Prostate gland (tissue), 2 donors: ENCODE measurements around the gene RPL3. TPM values are rescaled to one million over a fixed set of nuclear protein-coding genes. Genes with fewer than 3 reads are reported as not detected.

Experiments used
- DNase-seq: peaks from one replicate; pipeline ENCODE4 v3.0.0-alpha.2; 2019; ENCODE audit warnings: low spot score
- H3K27ac ChIP-seq, 2 donors: fragments of 200-600 bp; sonication (generic); 2 replicates each; pipeline ENCODE4 v1.5.1; 2017 to 2019
- H3K27me3 ChIP-seq: fragments of 200-600 bp; sonication (generic); replicated peaks from 2 replicates; pipeline ENCODE4 v1.5.1; 2019; ENCODE audit not compliant: insufficient read depth
- H3K36me3 ChIP-seq, 2 donors: fragments of 200-600 bp; sonication (generic); 1 replicate in 1 of 2; 2 replicates in 1 of 2; pipeline versions ENCODE4 v1.5.1 to v1.8.1; 2017 to 2019
- H3K4me1 ChIP-seq: fragments of 200-600 bp; sonication (generic); replicated peaks from 2 replicates; pipeline ENCODE4 v1.5.1; 2019
- H3K4me3 ChIP-seq, 2 donors: fragments of 200-600 bp; sonication (generic); 2 replicates each; pipeline ENCODE4 v1.5.1; 2017 to 2019
- H3K9me3 ChIP-seq: fragments of 200-600 bp; sonication (generic); 2 replicates; pipeline ENCODE4 v1.5.1; 2017
- CTCF ChIP-seq, 4 experiments: fragments of 200-600 bp in 2 of 4; fragments of 450-650 bp in 2 of 4; sonication (generic) in 2 of 4; IDR thresholded peaks; 1 replicate in 3 of 4; 2 replicates in 1 of 4; pipeline ENCODE4 v1.5.1; 2016 to 2019; ENCODE audit warnings: antibody characterized with exemption in 4 of 4, mild to moderate bottlenecking in 2 of 4, moderate library complexity in 2 of 4
- POLR2A ChIP-seq: fragments of 450-650 bp; IDR thresholded peaks from one replicate; pipeline ENCODE4 v1.6.1; 2016; ENCODE audit warnings: antibody characterized with exemption, mild to moderate bottlenecking
- POLR2AphosphoS5 ChIP-seq: sonication (generic); formaldehyde crosslinking; IDR thresholded peaks from one replicate; pipeline ENCODE4 v1.6.1; 2017; ENCODE audit warnings: antibody characterized with exemption
- WGBS: methylation state at CpG from one replicate; pipeline ENCODE4 v1.1.5; 2018; 5-methylcytosine and 5-hydroxymethylcytosine counted together
- intact Hi-C: fragments of 100-400 bp; cut with DNase I; formaldehyde crosslinking; loops from one replicate; pipeline ENCODE4 v1.14.2; 2022
- total RNA-seq, 2 donors: library from RNA; depleted of rRNA; stranded (reverse); fragments of >200 nt; gene quantifications; one replicate each; pipeline ENCODE4 v1.1.0, GENCODE V29; 2016

RPL3 gene
- total RNA-seq, 2 donors from 2014 or later: 2,375 to 2,654 TPM

GRCh38 chr22:39315389-39315788 is 4.0 kb downstream of the RPL3 start:
- H3K27ac ChIP-seq: peak overlapping the region in 1 of 2 donors; percentile 96
- H3K9me3 ChIP-seq: no peaks in the 10 kb centered on the region
- TF ChIP-seq POLR2AphosphoS5 (no peak), CTCF (IDR thresholded peaks at IDR 0.05) (no peak), POLR2A (no peak)
- H3K36me3 ChIP-seq: peaks cover 34 to 43% of the 10 kb centered on the region in 2 donors
- no peak overlapping the region for H3K4me3 ChIP-seq
- no peaks in the 10 kb centered on the region for H3K27me3 ChIP-seq
- H3K4me1 ChIP-seq: peaks cover 26% of the 10 kb centered on the region
- no peak for DNase-seq
- intact Hi-C loops: loop anchor here (5.0 to 10.0 kb wide), 4 partner anchors 163 to 561 kb away; partner anchors contain the start of genes APOBEC3C, CBX6, CBX7 and SUN2
- WGBS: 77% methylated on average over 13 of the region's 13 CpGs

- H3K27me3 ChIP-seq: no peaks in the 10 kb centered on the region
These were observed 5.0 kb downstream of the RPL3 start for GRCh38 chr22:39314251-39314971.

GRCh38 chr22:39313258-39314001 is 6.0 kb downstream of the RPL3 start:
- H3K4me1 ChIP-seq: peaks cover 26% of the 10 kb centered on the region
- no peaks in the 10 kb centered on the region for H3K27me3 ChIP-seq
- H3K36me3 ChIP-seq: peaks cover 34 to 43% of the 10 kb centered on the region in 2 donors
- no peaks in the 10 kb centered on the region for H3K9me3 ChIP-seq
- WGBS: 76% methylated on average over 20 of the region's 20 CpGs
- no peak overlapping the region for H3K4me3 ChIP-seq
- intact Hi-C loops: loop anchor here (10.0 kb wide), 2 partner anchors 299 to 559 kb away; partner anchors contain the start of genes APOBEC3C and SUN2
- H3K27ac ChIP-seq: peak overlapping the region in 1 of 2 donors; percentile 14
- TF ChIP-seq POLR2A (no peak), POLR2AphosphoS5 (no peak), CTCF (IDR thresholded peaks at IDR 0.05) (no peak)
- DNase-seq: no peak

More at GRCh38 chr22:39314251-39314971, 5.0 kb downstream of the RPL3 start:
- no peak overlapping the region for H3K4me3 ChIP-seq
- peaks cover 26% of the 10 kb centered on the region for H3K4me1 ChIP-seq
- H3K27ac ChIP-seq: no peak overlapping the region
- TF ChIP-seq POLR2AphosphoS5 (no peak), CTCF (IDR thresholded peaks at IDR 0.05) (no peak), POLR2A (no peak)
- intact Hi-C loops: loop anchor here (10.0 kb wide), 2 partner anchors 300 to 560 kb away; partner anchors contain the start of genes APOBEC3C and SUN2
- peaks cover 34 to 43% of the 10 kb centered on the region in 2 donors for H3K36me3 ChIP-seq
- WGBS: 90% methylated on average over 14 of the region's 14 CpGs
- no peaks in the 10 kb centered on the region for H3K9me3 ChIP-seq
- DNase-seq: no peak

GRCh38 chr22:39312410-39312809 is 7.0 kb downstream of the RPL3 start:
- Histone ChIP-seq H3K4me1 (peaks cover 20% of the 10 kb centered on the region), H3K27ac (no peak overlapping the region), H3K4me3 (no peak overlapping the region), H3K27me3 (no peaks in the 10 kb centered on the region), H3K36me3 (peaks cover 34 to 43% of the 10 kb centered on the region in 2 donors), H3K9me3 (no peaks in the 10 kb centered on the region)
- TF ChIP-seq POLR2AphosphoS5: no peak
- no peak for TF ChIP-seq POLR2A
- TF ChIP-seq CTCF (IDR thresholded peaks at IDR 0.05): no peak
- 48% methylated on average over 5 of the region's 5 CpGs for WGBS
- DNase-seq: no peak
- intact Hi-C loops: loop anchor here (10.0 kb wide), 2 partner anchors 298 to 558 kb away; partner anchors contain the start of genes APOBEC3C and SUN2
